ENCODE results near the gene LRRC41.
A peak's percentile ranks its signal among the peaks of the same experiment; 100 is the strongest.

- TF ChIP-seq POLR2AphosphoS5 (IDR thresholded peaks at IDR 0.05) (no peak), CTCF (IDR thresholded peaks at IDR 0.05) (peak in 3 of 6 experiments; percentile 9 to 24 (median 14))
Measured at GRCh38 chr1:46333300-46334029, 30.0 kb upstream of the LRRC41 start.
